ENCODE measurements around the gene LYRM4.
A peak's percentile ranks its signal among the peaks of the same experiment; 100 is the strongest.

Gene LYRM4

GRCh38 chr6:5260661-5261544, at the start of gene LYRM4, which contains the start of gene FARS2:
Gene LYRM4, minus strand, starts transcription at chr6:5260950. Its CDS starts 217 bp downstream, at chr6:5260733.
Gene FARS2, plus strand, starts transcription at chr6:5261513.
- peaks cover 48% of the 10 kb centered on the region for H3K4me1 Mint-ChIP-seq
- H3K27ac Mint-ChIP-seq: peak within 1 kb of the TSS; percentile 100
- peak within 1 kb of the TSS; percentile 92 for H3K4me3 Mint-ChIP-seq
- peak; percentile 92 for DNase-seq
- H3K27me3 Mint-ChIP-seq: no peaks in the 10 kb centered on the region
- H3K36me3 Mint-ChIP-seq (ENCODE audit: low read depth): peaks cover 25% of the 10 kb centered on the region
- peak; percentile 83 for ATAC-seq
- H3K9me3 Mint-ChIP-seq: no peaks in the 10 kb centered on the region

- Mint-ChIP-seq H3K4me3 (no peak overlapping the region), H3K27ac (no peak overlapping the region), H3K9me3 (no peaks in the 10 kb centered on the region), H3K4me1 (peaks cover 11% of the 10 kb centered on the region), H3K27me3 (no peaks in the 10 kb centered on the region), H3K36me3 (ENCODE audit: low read depth) (peaks cover 4% of the 10 kb centered on the region)
- DNase-seq (no peak), ATAC-seq (no peak)
Measured at GRCh38 chr6:5308066-5308465, 47.3 kb upstream of the LYRM4 start.

GRCh38 chr6:5307058-5307457, 46.3 kb upstream of the LYRM4 start:
- Mint-ChIP-seq H3K27me3 (no peaks in the 10 kb centered on the region), H3K4me1 (peaks cover 21% of the 10 kb centered on the region), H3K4me3 (no peak overlapping the region), H3K36me3 (ENCODE audit: low read depth) (peaks cover 4% of the 10 kb centered on the region), H3K27ac (no peak overlapping the region), H3K9me3 (no peaks in the 10 kb centered on the region)
- ATAC-seq: no peak
- no peak for DNase-seq

GRCh38 chr6:5305968-5306626, 45.3 kb upstream of the LYRM4 start:
- Mint-ChIP-seq H3K27me3 (no peaks in the 10 kb centered on the region), H3K4me3 (no peak overlapping the region), H3K9me3 (no peaks in the 10 kb centered on the region), H3K27ac (no peak overlapping the region), H3K4me1 (peaks cover 29% of the 10 kb centered on the region), H3K36me3 (ENCODE audit: low read depth) (peaks cover 4% of the 10 kb centered on the region)
- no peak for ATAC-seq
- DNase-seq: no peak

- Mint-ChIP-seq H3K27me3 (no peaks in the 10 kb centered on the region), H3K4me1 (peaks cover 47% of the 10 kb centered on the region)
Measured at GRCh38 chr6:5303682-5304081, 42.9 kb upstream of the LYRM4 start.

DNA sequence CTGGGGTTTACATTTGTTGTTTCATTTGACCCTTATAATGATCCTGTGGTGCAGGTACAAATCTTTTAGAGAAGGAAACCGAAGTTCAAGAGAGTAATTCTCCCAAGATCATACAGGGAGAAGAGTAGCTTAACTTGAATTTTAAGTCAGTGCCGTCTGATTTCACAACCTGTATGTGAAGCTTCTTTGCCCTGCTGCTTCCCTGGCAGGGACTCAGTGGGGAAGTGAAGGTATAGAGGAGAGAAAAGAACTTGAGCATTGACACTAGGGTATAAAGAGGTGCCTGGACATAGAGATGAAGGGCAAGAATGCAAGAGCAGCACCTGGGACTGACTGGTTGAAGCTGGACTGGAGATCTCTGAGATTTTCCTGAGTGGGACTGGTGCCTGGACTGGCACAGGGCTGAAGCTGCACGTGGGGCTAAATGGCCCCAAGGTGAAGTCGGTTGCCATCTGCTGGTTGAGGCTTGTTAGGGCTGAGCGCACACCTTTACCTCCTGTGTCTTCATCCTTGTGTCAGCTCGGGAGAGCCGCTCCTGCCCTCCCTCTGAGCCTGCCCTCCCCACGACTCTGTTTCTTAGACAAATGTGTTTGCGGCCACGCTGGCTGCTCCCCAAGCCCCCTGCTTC, 42.4 kb upstream of the LYRM4 start:
- peak; percentile 62 for ATAC-seq
- Mint-ChIP-seq H3K4me1 (peaks cover 47% of the 10 kb centered on the region), H3K36me3 (ENCODE audit: low read depth) (peaks cover 3% of the 10 kb centered on the region), H3K4me3 (peak overlapping the region; percentile 68), H3K27ac (peak overlapping the region; percentile 63), H3K9me3 (no peaks in the 10 kb centered on the region), H3K27me3 (no peaks in the 10 kb centered on the region)
- DNase-seq: peak; percentile 39

More at GRCh38 chr6:5303682-5304081, 42.9 kb upstream of the LYRM4 start:
- no peak overlapping the region for H3K27ac Mint-ChIP-seq
- H3K4me3 Mint-ChIP-seq: no peak overlapping the region
- ATAC-seq (no peak), DNase-seq (no peak)
- H3K9me3 Mint-ChIP-seq: no peaks in the 10 kb centered on the region
- peaks cover 4% of the 10 kb centered on the region for H3K36me3 Mint-ChIP-seq (ENCODE audit: low read depth)

GRCh38 chr6:5302220-5302946, 41.6 kb upstream of the LYRM4 start:
- ATAC-seq (peak; percentile 97), DNase-seq (peak; percentile 38)
- Mint-ChIP-seq H3K27me3 (no peaks in the 10 kb centered on the region), H3K4me3 (peak overlapping the region; percentile 68), H3K4me1 (peaks cover 47% of the 10 kb centered on the region), H3K9me3 (no peaks in the 10 kb centered on the region), H3K27ac (peak overlapping the region; percentile 63), H3K36me3 (ENCODE audit: low read depth) (no peaks in the 10 kb centered on the region)

DNA sequence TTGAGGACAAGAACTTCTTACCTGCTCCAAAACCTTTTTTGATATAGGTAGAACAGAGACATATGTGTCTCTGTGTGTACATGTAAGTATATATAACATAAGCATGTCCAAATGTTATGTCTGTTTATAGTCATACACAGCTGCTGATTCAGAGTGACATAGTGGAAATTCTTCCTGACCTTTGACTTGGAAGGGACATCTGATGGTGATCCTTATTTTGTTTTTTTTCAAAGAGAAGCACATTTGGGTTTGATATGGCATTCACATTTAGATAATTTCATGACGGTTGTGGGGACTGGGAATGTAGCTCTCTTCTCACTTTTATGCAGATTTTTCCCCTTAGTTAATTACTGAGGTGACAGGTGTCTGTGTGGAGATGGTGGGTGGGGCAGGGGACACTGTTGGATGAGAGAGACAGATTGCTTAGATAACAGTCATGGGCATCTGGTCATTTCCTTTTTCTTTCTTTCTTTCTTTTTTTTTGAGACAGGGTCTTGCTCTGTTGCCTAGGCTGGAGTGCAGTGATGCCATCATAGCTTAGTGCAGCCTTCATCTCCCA, 39.5 kb upstream of the LYRM4 start:
- no peaks in the 10 kb centered on the region for H3K27me3 Mint-ChIP-seq
- H3K4me1 Mint-ChIP-seq: peaks cover 49% of the 10 kb centered on the region
- H3K4me3 Mint-ChIP-seq: no peak overlapping the region
- no peaks in the 10 kb centered on the region for H3K9me3 Mint-ChIP-seq
- H3K27ac Mint-ChIP-seq: no peak overlapping the region
- peaks cover 2% of the 10 kb centered on the region for H3K36me3 Mint-ChIP-seq (ENCODE audit: low read depth)
- ATAC-seq (no peak), DNase-seq (no peak)

DNA sequence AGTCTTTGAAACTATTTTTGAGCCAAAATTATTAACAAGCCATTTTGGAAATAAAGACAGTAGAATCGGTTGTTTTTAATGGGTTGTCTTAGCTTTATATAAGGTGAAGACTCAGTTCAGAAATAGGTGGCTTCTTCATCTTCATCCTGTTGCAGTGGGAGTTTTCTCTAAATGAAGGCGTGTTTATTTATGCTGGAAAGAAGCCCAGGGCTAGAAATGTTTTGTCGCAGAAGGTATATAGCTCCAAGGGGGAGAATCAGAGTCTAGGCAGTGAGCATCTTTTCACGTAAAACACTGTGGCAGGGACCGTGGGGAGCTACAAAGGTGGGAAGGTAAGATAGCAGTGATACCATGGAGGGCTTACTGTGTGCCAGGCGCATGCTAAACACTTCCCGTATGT, 34.9 kb upstream of the LYRM4 start:
- H3K4me1 Mint-ChIP-seq: peaks cover 51% of the 10 kb centered on the region
- DNase-seq (no peak), ATAC-seq (no peak)
- H3K4me3 Mint-ChIP-seq: no peak overlapping the region
- H3K36me3 Mint-ChIP-seq (ENCODE audit: low read depth): peaks cover 2% of the 10 kb centered on the region
- no peaks in the 10 kb centered on the region for H3K27me3 Mint-ChIP-seq
- H3K27ac Mint-ChIP-seq: no peak overlapping the region
- no peaks in the 10 kb centered on the region for H3K9me3 Mint-ChIP-seq

- Mint-ChIP-seq H3K36me3 (ENCODE audit: low read depth) (peaks cover 2% of the 10 kb centered on the region), H3K27me3 (no peaks in the 10 kb centered on the region), H3K27ac (peak overlapping the region; percentile 33), H3K4me3 (no peak overlapping the region), H3K9me3 (no peaks in the 10 kb centered on the region), H3K4me1 (peaks cover 47% of the 10 kb centered on the region)
- DNase-seq (no peak), ATAC-seq (peak; percentile 76)
Measured at GRCh38 chr6:5294392-5295211, 33.9 kb upstream of the LYRM4 start.

DNA sequence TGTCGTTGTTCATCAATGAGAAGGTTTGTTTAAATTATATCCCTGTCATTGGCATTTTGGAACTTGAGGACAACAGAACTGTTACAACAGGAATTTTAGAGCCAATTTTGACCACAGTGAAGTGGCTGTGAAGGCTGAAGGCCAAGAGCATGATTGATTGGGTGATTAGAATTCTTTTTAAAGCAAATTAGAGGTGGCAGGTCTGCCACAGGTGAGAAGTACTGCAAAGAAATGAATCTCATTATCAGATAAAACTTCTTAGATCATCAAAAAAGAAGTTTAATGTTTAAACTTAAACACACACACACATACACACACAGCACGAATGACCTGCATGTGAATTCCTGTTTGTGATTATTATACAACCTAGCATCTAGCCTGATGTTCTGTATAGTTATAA, 32.9 kb upstream of the LYRM4 start:
- Mint-ChIP-seq H3K9me3 (no peaks in the 10 kb centered on the region), H3K27ac (no peak overlapping the region), H3K4me3 (no peak overlapping the region), H3K27me3 (no peaks in the 10 kb centered on the region), H3K4me1 (peaks cover 43% of the 10 kb centered on the region), H3K36me3 (ENCODE audit: low read depth) (peaks cover 2% of the 10 kb centered on the region)
- no peak for DNase-seq
- no peak for ATAC-seq

DNA sequence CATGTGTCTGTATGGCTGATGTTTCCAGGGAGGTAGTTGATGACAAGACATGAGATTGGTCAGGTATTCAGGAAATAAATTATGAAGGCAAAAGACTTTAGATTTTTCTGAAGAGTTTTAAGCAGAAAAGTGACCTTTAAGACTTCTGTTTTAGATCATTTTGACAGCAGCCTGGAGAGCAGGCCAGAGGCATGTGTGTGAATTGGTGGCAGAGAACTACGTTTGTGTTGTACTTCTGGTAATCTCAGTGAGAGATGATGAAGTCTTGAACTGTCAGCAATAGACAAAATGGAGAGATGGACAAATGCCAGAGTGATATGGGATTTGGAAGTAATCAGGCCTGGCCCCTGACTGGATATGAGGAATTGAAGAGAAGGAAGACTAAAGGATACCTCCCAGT, 31.4 kb upstream of the LYRM4 start:
- Mint-ChIP-seq H3K9me3 (no peaks in the 10 kb centered on the region), H3K36me3 (ENCODE audit: low read depth) (peaks cover 6% of the 10 kb centered on the region), H3K4me1 (peaks cover 52% of the 10 kb centered on the region), H3K4me3 (no peak overlapping the region), H3K27me3 (no peaks in the 10 kb centered on the region), H3K27ac (no peak overlapping the region)
- ATAC-seq (no peak), DNase-seq (no peak)

DNA sequence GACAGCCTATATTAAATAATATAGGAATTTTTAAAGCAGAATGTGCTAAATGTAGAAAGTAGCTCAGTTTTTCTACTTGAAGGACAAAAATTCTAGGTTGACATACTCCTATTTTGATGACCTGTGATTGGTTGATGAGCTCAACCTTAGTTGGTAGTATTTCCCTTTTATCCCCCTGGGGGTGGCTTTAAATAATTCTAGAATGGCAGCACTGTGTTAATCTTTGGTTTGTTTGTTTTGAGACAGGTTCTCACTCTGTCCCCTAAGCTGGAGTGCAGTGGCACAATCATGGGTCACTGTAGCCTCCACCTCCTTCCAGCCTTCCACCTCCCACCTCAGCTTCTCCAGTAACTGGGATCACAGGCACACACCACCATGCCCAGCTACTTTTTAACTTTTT, 29.8 kb upstream of the LYRM4 start:
- Mint-ChIP-seq H3K4me3 (no peak overlapping the region), H3K36me3 (ENCODE audit: low read depth) (peaks cover 4% of the 10 kb centered on the region), H3K9me3 (no peaks in the 10 kb centered on the region), H3K27ac (no peak overlapping the region), H3K27me3 (no peaks in the 10 kb centered on the region), H3K4me1 (peaks cover 55% of the 10 kb centered on the region)
- DNase-seq (no peak), ATAC-seq (no peak)
